Lung (tissue), 12 donors: ENCODE measurements around the gene PRPH2. TPM values are rescaled to one million over a fixed set of nuclear protein-coding genes. Genes with fewer than 3 reads are reported as not detected.
A peak's percentile ranks its signal among the peaks of the same experiment; 100 is the strongest.

Source experiments
- ATAC-seq: fragments of 200-7000 bp; cut with Tn5 transposase; one replicate; pipeline ENCODE4 v1.9.1; 2020; ENCODE audit warnings: moderate number of reproducible peaks; ENCODE audit not compliant: insufficient read depth, low FRiP score
- DNase-seq, 3 donors: peaks; one replicate each; pipeline ENCODE4 v3.0.0-alpha.2; 2013 to 2017
- H3K27ac ChIP-seq, 2 donors: one replicate each; pipeline ENCODE4 v1.5.1; 2013; ENCODE audit warnings: mild to moderate bottlenecking in 2 of 2, moderate library complexity in 2 of 2, control low read depth in 1 of 2, inconsistent platforms in 1 of 2, low read depth in 1 of 2, low read length in 1 of 2
- H3K27me3 ChIP-seq, 3 donors: one replicate each; pipeline ENCODE4 v1.5.1; 2013; ENCODE audit warnings: low read length in 2 of 3; ENCODE audit not compliant: control insufficient read depth in 3 of 3, insufficient read depth in 3 of 3
- H3K36me3 ChIP-seq, 4 donors: one replicate each; pipeline ENCODE4 v1.5.1; 2013; ENCODE audit warnings: low read length in 4 of 4, mild to moderate bottlenecking in 1 of 4, moderate library complexity in 1 of 4; ENCODE audit not compliant: control insufficient read depth in 4 of 4, insufficient read depth in 4 of 4
- H3K4me1 ChIP-seq, 5 donors: one replicate each; pipeline ENCODE4 v1.5.1; 2013; ENCODE audit warnings: low read length in 5 of 5, mild to moderate bottlenecking in 2 of 5, moderate library complexity in 1 of 5; ENCODE audit not compliant: control insufficient read depth in 5 of 5, insufficient read depth in 5 of 5
- H3K4me3 ChIP-seq: one replicate; pipeline ENCODE4 v1.5.1; 2013; ENCODE audit warnings: mild to moderate bottlenecking, control low read depth, moderate library complexity
- H3K9ac ChIP-seq, 2 donors: one replicate each; pipeline ENCODE4 v1.5.1; 2013; ENCODE audit warnings: low read length in 2 of 2, control low read depth in 1 of 2; ENCODE audit not compliant: insufficient read depth in 1 of 2
- H3K9me3 ChIP-seq, 4 donors: one replicate each; pipeline ENCODE4 v1.5.1; 2013; ENCODE audit warnings: low read length in 3 of 4, mild to moderate bottlenecking in 1 of 4, moderate library complexity in 1 of 4; ENCODE audit not compliant: control insufficient read depth in 4 of 4, insufficient read depth in 3 of 4
- CTCF ChIP-seq: IDR thresholded peaks from 2 replicates; pipeline ENCODE4 v1.5.1; 2012; ENCODE audit warnings: mild to moderate bottlenecking; ENCODE audit errors: control extremely low read depth, extremely low read depth
- WGBS, 2 donors: extraction: QIAGEN DNeasy Blood & Tissue Kit; methylation state at CpG; one replicate each; pipeline ENCODE4 v1.1.7; 2013; 5-methylcytosine and 5-hydroxymethylcytosine counted together
- polyA plus RNA-seq, 2 donors: library from polyadenylated mRNA; stranded (reverse); fragments of 200-250 nt; gene quantifications; one replicate each; pipeline ENCODE4 v1.2.1, GENCODE V29; 2013
- total RNA-seq, 2 donors: library from RNA; depleted of rRNA in 1 of 2; stranded (reverse); fragments of >200 nt in 1 of 2; gene quantifications; one replicate each; pipeline ENCODE4 v1.2.1, GENCODE V29; 2014 to 2021
- donor health status: control.
- donor health status: control.
- donor health status: Bipolar disorder and iron deficiency.
- donor health status: healthy.
- donor health status: DM: yes; HTN: yes; CAD: no.

The PRPH2 gene
- total and polyA plus RNA-seq, 4 donors = 0.31 to 2.6 (median 1.1) TPM

DNA sequence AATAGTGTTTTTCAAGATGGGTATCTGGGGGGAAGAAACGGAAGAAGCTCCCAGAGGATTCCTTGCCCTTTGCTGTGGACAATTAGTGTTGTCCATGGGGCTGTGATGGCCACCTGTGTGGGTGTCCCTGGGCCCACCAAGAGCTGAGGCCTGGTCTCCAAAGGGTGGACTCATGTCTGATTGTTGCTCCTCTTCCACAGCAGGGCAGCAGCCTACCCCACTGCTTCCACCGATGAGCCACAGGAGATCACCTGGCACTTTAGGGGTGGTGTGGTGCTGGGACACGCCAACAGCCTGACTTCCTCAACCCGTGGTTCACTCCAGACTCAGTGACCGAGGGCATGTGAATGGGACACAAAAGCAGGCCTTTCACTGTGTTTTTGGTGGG lies 25.1 kb downstream of the PRPH2 start:
- DNase-seq (no peak), ATAC-seq (no peak)
- Histone ChIP-seq H3K9me3 (no peaks in the 10 kb centered on the region), H3K36me3 (peaks cover 9 to 14% (median 11%) of the 10 kb centered on the region in 4 donors), H3K27me3 (no peaks in the 10 kb centered on the region), H3K4me1 (peaks cover 0 to 1% (median 0%) of the 10 kb centered on the region in 5 donors), H3K27ac (no peak overlapping the region), H3K4me3 (no peak overlapping the region), H3K9ac (no peak overlapping the region)
- no peak for TF ChIP-seq CTCF
- WGBS, 2 donors = 83 to 92% methylated on average over 5 of the region's 5 CpGs

GRCh38 chr6:42696526-42697267 lies 25.7 kb downstream of the PRPH2 start:
- ATAC-seq = no peak
- DNase-seq = peak in 1 of 3 donors; percentile 19
- H3K36me3 ChIP-seq = peaks cover 9 to 14% (median 12%) of the 10 kb centered on the region in 4 donors
- no peaks in the 10 kb centered on the region for H3K9me3 ChIP-seq
- H3K27me3 ChIP-seq = no peaks in the 10 kb centered on the region
- no peak overlapping the region for H3K27ac ChIP-seq
- no peak overlapping the region for H3K9ac ChIP-seq
- 72 to 84% methylated on average over 7 of the region's 7 CpGs for WGBS, 2 donors
- H3K4me3 ChIP-seq = no peak overlapping the region
- peaks cover 0 to 1% (median 0%) of the 10 kb centered on the region in 5 donors for H3K4me1 ChIP-seq
- no peak for TF ChIP-seq CTCF

DNA sequence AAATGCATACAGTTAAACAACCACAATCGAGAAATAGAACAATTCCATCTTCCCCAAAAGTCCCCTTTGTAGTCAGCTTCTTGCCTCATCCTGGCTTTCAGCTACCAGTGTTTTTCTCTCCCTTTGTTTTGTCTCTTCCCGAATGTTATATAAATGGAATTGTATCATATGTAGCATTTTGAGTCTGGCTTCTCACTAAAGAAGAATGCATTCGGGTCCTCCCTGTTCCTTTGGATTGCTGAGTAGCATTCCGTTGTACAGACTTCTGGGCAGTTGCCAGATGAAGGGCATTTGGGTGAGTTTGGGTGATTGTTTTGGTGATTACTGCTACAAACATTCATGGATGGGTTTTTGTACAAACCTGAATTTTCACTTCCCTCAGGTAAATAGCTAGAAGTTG lies 27.8 kb downstream of the PRPH2 start:
- H3K36me3 ChIP-seq = peaks cover 15 to 24% (median 20%) of the 10 kb centered on the region in 4 donors
- TF ChIP-seq CTCF = no peak
- H3K4me1 ChIP-seq = peaks cover 0 to 1% (median 0%) of the 10 kb centered on the region in 5 donors
- H3K9me3 ChIP-seq = no peaks in the 10 kb centered on the region
- H3K4me3 ChIP-seq = no peak overlapping the region
- no peak overlapping the region for H3K9ac ChIP-seq
- no peak overlapping the region for H3K27ac ChIP-seq
- ATAC-seq (no peak), DNase-seq (no peak)
- no peaks in the 10 kb centered on the region for H3K27me3 ChIP-seq
- 78 to 87% methylated on average over 4 of the region's 4 CpGs for WGBS, 2 donors
